ENCODE measurements around the gene CD9.
"Not testable (repeated sequence)": the region's sequence is repeated elsewhere in the genome, so short reads cannot be mapped to it uniquely, and the experiment has no call there.

CD9 gene, protein sequence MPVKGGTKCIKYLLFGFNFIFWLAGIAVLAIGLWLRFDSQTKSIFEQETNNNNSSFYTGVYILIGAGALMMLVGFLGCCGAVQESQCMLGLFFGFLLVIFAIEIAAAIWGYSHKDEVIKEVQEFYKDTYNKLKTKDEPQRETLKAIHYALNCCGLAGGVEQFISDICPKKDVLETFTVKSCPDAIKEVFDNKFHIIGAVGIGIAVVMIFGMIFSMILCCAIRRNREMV

DNA sequence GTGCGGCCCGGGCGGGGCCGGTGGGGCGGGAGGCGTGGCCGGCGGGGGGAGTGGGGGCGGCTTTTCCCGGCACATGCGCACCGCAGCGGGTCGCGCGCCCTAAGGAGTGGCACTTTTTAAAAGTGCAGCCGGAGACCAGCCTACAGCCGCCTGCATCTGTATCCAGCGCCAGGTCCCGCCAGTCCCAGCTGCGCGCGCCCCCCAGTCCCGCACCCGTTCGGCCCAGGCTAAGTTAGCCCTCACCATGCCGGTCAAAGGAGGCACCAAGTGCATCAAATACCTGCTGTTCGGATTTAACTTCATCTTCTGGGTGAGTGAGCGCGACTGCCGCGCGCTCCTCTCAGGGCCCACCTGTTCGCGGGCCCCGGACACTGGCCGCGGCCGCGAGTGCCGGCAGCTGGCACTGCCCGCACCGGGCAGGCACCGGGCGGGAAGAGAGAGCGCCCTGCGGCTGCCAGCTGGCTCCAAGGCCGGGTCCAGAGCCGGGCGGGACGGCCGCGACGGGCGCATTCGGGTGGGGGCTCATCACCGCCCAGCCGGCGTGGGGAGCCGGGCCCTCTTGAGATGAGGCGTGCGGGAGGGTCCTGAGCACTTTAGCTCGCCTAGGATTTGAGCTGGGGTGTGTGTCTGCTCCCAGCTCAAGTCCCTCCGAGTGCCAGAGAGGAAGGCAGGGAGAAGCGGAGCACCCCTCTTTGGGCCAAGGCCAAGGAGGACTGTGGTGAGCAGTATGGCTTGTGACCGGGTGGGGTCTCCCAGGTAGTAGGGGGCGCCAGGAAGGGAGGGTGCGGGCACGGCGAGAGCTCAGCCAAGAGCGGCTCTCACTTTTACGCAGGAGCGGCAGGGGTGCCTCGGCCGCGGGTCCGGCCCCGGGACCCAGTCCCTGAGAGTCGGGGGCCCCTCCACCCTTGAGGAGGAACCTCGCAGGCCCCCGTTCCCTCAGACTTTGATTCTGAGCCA lies at the start of gene CD9:
Gene CD9, plus strand, starts transcription at position 145 of the 957 bp plus-strand sequence. Its CDS starts 100 bp downstream, at position 245.
- DNase-seq: peak; percentile 61
- ATAC-seq: peak; percentile 53

DNA sequence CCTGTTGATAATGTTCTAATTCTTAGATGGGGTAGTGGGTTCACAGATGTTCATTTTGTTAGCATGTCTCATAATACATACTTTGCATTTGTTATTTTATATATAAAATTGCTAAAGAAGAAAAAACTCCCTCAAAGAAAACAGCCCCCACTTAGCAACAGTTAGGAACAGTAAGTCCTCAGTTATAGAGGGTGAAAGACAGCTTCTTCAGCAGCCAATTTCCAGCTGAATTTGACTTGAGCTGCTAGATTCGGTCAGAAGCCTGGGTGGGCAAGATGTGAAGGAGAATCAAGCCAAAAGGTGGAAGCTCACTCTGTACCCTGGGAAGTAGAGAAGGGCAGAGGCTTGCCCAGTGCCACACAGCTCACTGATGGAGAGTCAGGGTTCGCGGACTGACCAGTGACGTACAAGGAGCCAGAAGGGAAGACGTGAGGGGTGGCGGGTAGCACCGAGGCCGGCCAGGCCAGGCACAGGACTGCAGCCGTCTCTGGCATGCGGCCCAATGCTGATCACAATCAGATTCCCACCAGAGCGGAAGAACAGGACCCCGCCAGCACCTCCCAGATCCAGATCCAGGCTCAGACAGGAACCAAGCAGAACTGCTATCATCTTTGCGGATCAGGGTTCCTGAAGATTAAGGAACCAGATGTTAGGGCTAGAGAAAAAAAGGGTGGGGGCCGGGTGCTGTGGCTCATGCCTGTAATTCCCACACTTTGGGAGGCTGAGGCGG lies 45.3 kb upstream of the CD9 start:
- no peak for DNase-seq
- ATAC-seq: no peak

DNA sequence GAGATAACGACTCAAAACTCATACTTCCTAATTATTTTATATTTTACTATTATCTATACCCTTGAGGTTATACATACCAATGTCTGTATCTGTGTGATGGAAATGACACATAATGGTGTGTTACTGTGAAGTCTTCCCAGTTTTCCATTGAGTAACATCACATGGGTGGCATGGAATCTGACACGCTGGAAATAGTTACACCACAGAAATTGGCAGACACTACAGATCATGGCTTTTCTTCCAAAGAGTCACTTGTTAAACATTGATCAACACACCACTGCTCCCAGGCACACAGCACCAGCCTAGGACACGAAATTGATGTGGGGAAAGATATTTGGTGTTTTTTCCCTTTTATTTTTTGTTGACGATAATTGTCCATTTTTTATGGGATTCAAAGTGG lies 42.7 kb upstream of the CD9 start:
- DNase-seq: no peak
- no peak for ATAC-seq

DNA sequence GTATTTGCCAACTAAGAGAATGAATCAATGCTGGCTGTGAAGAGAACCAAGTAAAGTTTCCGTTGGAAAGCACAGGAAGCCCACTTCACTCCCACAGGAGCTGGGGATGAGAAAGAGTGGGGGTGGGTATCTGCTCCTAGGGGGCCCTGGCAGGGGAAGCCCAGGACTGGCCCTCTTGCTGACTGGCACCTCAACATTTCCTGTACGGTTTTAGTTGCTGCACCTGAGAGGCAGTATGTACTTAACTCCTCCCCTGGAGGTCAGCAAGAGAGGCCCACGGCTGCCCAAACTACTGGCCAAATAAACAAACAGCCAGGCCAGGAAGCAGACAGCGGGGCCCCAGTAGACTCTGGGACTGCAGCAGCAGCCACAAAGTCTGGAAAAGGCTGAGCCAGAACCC lies 41.9 kb upstream of the CD9 start:
- DNase-seq (no peak), ATAC-seq (no peak)

DNA sequence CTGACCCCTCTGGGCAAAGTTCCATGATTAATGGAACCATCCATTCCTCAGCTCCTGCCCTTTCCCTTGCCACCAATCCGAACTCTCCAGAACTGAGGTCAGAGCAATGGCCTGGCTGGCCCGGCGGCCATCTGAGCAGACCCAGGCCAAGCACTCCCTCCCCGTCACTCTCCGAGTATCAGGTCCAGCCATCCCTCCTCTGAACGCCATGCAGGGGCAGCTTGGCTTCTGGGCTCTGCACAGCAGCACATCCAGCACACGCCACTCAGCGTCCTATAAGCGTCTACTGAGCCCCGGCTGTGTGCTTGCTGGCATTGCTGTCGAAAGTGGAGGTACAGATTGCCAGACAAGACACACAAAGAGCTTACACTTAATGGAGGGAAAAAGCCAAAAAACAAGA lies 41.5 kb upstream of the CD9 start:
- ATAC-seq (no peak), DNase-seq (no peak)

DNA sequence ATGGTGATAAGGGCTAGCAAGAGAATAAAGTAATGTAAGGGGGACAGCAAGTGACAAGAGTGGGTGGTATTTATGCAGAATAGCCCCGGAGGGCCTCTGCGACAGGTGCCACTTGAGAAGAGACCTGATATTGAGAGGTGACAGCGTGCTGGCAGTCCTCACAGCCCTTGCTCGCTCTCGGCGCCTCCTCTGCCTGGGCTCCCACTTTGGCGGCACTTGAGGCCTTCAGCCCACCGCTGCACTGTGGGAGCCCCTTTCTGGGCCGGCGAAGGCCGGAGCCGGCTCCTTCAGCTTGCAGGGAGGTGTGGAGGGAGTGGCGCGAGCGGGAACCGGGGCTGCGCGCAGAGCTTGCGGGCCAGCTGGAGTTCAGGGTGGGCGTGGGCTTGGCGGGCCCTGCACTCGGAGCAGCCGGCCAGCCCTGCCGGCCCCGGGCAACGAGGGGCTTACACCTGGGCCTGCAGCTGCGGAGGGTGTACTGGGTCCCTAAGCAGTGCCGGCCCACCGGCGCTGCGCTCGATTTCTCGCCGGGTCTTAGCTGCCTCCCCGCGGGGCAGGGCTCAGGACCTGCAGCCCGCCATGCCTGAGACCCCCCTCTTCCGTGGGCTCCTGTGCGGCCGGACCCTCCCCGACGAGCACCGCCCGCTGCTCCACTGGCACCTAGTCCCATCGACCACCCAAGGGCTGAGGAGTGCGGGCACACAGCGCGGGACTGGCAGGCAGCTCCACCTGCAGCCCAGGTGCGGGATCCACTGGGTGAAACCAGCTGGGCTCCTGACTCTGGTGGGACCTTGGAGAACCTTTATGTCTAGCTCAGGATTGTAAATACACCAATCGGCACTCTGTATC lies 40.8 kb upstream of the CD9 start:
- DNase-seq, ATAC-seq: not testable (repeated sequence)

DNA sequence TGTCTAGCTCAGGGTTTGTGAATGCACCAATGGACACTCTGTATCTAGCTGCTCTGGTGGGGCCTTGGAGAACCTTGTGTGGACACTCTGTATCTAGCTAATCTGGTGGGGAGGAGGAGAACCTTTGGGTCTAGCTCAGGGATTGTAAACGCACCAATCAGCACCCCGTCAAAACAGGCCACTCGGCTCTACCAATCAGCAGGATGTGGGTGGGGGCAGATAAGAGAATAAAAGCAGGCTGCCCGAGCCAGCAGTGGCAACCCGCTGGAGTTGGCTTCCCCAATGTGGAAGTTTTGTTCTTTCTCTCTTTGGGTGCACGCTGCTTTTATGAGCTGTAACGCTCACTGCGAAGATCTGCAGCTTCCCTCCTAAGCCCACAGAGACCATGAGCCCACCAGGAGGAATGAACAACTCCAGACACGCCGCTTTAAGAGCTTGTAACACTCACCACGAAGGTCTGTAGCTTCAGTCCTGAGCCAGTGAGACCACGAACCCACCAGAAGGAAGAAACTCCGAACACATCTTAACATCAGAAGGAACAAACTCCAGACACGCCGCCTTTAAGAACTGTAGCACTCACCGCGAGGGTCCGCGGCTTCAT lies 40.1 kb upstream of the CD9 start:
- DNase-seq, ATAC-seq: not testable (repeated sequence)

DNA sequence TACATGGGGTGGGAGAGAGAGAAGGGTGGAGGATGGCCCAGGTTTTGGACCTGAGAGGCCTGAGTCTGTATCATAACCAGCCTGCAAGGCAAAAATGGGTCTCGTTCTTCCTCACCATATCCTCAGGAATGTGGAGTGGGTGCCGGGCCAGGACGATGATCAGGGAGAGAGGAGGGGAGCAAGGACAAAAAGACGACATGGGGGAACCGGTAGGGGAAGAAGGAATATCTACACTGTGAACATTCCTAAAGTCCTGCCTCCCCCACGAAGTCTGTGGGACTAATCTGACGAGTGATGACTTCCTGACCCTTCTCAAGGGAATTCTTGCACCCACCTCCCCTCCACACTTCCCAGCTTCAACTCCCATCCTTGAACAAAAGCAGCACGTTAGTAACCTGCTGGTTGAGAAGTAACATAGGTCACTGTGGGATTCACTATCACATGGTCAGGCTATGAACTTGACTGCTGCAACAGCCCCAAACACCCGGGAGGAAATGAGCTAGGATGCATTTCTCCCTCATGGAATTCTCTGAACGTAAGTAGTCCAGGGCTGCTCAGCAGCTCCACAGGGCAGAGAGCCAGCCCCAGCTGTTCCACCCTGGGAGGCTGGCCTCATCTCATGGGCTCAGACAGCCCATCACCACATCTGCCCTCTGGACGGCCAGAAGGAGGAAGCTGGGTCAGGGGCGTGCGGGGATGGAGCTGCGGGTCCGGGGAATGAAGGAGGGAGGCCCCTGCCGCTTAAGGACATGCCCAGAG lies 38.9 kb upstream of the CD9 start:
- DNase-seq: no peak
- no peak for ATAC-seq

DNA sequence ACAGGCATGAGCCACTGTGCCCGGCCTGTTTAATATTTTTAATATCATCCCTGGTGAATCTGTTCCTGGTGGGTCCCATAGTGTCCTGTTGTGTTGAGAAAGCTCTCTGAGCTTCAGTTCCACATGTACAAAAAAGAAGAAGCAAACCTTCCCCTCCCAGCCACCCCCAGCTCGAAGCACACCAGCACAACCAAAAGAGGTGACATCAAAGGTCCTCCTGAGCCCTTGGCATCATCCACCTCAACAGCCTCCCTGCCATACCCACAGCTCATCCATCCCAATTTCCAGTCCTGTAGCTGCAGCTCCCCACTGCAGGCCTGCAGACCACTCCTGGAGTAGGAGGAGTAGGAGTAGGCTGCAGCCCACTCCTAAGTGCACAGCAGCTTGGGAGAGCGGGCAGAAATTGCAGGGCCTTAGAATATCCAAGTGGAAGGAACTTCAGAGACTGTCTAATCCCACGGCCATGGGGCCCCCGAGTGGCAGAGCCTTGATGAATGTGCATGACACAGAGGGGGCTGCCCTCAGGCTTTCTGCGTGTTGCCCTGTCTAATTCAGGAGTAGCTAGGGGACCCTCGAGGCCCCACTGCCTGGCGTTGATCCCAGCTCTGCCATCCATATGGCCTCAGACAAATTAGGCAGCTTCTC lies 36.7 kb upstream of the CD9 start:
- ATAC-seq (no peak), DNase-seq (no peak)

DNA sequence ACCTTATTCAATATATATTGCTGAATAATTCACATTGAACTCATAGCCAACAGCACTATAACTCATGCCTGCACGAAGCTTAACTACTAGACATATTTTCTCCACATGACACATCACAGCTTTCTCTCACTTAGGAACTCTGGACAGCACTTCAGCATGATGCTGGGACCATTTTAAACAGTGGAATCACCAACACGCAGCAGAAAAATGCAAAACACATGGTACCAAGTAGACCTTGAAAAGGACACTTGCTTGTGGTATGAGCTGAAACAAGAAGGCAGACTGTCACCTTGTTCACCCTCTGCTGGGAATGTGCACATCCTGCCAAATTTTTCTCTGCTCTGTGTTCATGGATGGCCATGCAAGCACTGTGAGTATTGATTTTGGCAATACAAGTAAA lies 34.8 kb upstream of the CD9 start:
- ATAC-seq: no peak

DNA sequence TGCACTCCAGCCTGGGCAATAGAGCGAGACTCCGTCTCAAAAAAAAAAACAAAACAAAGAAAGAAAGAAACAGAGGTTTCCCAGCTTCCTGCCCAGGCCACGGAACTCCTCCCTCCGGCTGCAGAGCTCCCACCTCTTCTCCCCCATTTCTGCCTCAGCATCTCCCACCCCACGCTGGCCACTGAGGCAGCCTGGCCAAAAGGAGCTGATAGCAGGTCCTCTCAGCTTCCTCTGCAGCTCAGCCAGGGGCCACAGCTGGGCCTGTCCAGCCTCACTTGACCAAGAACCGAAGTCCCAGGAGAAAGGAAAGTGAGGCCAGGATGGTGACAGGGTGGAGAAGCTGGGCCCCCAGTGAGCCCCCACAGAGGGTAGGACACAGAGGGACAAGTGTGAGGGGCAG lies 33.4 kb upstream of the CD9 start:
- no peak for DNase-seq
- no peak for ATAC-seq

More for the DNA sequence above, 34.8 kb upstream of the CD9 start:
- no peak for DNase-seq

DNA sequence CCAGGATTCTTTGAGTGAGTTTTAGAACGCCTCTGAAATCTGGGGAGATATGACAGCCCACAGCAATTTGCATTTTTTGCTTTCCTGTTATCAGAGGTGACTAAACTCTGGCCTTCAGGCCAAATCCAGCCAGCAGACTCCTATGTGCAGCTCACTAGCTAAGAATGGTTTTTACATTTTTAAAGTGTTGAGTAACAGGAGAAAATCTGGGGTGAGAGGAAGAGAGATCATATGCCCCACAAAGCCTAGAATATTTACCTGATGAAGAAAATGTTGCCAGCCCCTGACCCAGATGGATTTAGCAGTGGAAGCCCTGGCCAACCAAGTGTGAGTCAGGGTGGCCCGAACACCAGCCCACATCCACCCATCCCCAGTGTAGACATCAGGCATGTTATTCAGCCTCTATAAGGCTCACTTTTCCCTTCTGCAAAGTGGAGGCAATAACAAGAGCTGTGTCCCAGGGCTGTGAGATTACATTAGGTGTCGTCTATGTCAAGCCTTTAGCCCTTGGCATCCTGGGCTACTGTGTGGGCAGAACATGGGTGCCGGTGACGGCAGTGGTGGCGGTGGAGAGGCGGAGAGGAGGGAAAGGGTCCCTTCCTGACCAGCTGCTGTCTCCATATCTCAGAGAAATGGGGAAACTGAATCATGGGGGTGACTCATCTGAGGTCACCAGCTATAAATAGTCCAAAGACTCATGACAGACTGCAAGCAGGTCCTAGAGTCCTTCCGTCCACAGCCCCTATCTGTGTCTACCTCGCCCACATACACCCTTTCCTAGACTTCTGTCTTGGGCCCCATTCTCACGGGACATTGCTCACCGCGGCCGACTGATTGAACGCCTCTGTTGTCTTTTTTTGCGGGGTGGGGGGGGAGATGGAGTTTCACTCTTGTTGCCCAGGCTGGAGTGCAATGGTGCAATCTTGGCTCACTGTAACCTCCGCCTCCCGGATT lies 32.6 kb upstream of the CD9 start:
- peak; percentile 93 for ATAC-seq
- DNase-seq: peak; percentile 84

DNA sequence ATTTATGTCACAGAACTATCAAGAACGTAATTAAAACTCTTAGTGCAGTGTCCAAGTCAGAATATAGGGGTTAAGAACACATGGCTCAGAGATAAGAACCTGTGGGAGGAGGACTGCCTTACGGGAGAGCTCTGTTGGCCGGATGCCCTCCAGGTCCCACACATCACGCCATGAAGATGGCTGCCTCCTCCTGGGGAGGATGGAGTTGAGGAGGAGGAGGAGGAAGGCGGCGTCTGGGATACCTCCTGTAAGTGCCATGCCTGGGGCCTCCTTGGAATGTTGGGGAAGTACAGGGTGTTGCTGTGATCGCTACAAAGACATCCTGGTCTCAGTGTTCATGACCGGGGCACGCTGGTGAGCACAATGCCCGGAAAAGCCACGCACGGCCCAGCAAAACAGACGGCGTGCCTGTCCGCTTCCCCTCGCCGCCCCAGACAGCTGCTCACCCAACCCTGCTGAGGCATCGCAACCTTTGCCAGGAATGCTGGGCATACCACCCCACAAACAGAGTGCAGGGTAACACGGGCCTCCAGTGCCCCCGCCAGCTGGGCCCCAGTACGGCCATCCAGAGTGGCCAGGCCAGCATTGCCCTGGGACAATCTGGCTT lies 28.7 kb upstream of the CD9 start:
- no peak for DNase-seq
- ATAC-seq: no peak

DNA sequence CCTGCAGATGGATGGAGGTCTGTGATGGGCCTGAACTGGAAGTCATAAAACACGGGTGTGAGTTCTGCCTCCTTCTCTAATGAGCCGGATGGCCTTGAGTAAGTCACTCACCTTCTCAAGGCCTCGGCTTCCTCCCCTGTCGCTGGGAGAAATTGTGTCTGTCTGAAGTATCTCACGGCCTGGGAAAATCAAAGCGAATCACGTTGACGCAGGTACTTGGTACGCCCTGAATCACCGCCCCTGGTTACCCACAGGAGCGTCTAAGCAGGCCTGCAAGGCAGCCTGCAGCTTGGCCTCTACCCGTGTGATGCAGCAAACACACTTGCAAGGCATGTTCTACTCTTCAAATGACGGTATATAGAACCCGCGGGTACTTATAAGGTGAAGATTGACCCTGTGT lies 28.1 kb upstream of the CD9 start:
- ATAC-seq: no peak
- no peak for DNase-seq

DNA sequence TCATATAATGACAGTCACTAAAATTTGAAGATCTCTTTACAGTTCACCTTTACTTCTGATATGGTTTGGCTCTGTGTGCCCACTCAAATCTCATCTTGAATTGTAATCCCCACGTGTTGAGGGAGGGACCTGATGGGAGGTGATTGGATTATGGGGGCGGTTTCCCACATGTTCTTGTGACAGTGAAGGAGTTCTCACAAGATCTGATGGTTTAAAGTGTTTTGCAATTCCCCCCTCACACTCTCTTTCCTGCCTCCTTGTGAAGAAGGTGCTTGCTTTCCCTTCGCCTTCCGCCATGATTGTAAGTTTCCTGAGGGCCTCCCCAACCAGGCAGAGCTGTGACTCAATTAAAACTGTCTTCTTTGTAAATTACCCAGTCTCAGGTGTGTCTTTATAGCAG lies 27.3 kb upstream of the CD9 start:
- ATAC-seq (no peak), DNase-seq (no peak)

DNA sequence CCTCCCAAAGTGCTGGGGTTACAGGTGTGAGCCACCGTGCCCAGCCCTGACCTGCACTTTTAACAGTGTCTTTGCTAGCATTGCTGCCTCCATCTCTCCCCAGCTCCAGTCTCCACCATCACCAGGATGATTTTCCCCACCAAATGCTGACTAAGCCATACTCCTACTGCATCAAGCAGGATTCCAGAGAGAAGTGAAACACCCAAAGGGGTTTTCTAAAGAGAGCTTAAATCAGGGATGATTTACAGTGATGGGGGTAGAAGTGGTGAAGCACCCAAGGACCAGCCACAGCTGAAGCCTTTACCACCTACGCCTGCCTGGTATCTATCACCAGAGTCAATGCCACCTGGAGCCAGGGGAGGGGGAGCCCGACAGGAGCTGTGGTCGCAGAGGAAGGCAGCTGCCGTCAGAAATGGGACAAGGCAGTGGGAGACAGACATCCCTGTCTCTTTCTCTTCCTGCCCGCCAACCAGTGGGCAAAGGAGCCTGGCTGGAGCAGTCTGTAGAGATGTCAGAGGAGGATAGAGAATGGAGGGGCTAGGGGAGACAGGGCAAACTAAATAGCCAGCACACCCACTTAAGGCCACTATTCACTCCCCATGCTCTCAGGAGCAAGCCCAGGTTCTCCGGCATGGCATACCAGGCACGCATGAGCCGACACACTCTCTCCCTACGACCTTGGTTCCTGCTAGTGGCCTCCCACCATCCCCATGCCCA lies 22.4 kb upstream of the CD9 start:
- no peak for DNase-seq
- ATAC-seq: no peak

DNA sequence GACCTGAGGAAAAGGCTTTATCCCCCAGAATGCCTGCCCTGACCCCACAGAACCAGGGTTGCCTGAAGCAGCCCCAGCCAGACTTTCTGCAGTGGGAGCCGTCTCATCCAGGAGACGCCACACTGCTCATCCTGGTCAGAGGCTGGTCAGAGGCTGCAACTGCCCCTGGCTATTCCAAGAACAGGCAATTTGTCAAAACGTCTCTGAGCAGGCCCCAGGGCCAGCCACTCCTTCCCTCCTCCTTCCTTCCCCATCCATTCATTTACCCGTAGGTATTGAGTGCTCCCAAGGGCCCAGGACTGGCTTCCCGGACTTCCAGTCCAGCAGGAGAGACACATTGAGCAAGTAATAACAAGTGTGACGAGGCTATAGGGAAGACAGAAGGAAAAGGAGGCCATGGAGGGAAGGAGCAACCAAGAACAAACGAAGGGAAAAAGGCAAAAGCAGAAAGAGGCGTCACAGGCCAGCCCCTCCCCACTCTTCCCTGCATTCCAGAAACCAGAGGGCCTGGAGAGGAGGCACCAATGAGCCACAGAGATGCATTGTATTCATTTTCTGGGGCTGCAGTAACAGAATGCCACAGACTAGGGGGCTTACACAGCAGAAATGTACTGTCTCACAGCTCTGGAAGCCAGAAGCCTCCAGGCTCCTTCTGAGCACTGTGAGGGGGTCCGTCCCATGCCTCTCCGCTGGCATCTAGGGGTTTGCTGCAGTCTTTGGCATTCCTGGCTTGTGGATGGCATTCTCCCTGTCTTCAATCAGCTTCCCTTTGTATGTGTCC lies 21.0 kb upstream of the CD9 start:
- ATAC-seq: no peak

More for the DNA sequence above, 21.0 kb upstream of the CD9 start:
- no peak for DNase-seq
